Uterus (tissue), 2 donors: ENCODE measurements around the gene SLC49A3.

Experiments
- POLR2A ChIP-seq, 2 donors: fragments of 450-650 bp; IDR thresholded peaks; one replicate each; pipeline ENCODE4 v1.6.1; 2016; ENCODE audit warnings: antibody characterized with exemption in 2 of 2, mild to moderate bottlenecking in 1 of 2, moderate library complexity in 1 of 2
- TF ChIP-seq, protein P1 (sequence below), 4 experiments: fragments of 200-600 bp in 2 of 4; fragments of 450-650 bp in 2 of 4; sonication (generic) in 2 of 4; IDR thresholded peaks; one replicate each; pipeline ENCODE4 v1.5.1; 2016 to 2019; ENCODE audit warnings: antibody characterized with exemption in 4 of 4, mild to moderate bottlenecking in 2 of 4, moderate library complexity in 1 of 4

GRCh38 chr4:654871-655463, 34.0 kb downstream of the SLC49A3 start:
- TF ChIP-seq, protein P1, sequence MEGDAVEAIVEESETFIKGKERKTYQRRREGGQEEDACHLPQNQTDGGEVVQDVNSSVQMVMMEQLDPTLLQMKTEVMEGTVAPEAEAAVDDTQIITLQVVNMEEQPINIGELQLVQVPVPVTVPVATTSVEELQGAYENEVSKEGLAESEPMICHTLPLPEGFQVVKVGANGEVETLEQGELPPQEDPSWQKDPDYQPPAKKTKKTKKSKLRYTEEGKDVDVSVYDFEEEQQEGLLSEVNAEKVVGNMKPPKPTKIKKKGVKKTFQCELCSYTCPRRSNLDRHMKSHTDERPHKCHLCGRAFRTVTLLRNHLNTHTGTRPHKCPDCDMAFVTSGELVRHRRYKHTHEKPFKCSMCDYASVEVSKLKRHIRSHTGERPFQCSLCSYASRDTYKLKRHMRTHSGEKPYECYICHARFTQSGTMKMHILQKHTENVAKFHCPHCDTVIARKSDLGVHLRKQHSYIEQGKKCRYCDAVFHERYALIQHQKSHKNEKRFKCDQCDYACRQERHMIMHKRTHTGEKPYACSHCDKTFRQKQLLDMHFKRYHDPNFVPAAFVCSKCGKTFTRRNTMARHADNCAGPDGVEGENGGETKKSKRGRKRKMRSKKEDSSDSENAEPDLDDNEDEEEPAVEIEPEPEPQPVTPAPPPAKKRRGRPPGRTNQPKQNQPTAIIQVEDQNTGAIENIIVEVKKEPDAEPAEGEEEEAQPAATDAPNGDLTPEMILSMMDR (IDR thresholded peaks at IDR 0.05) = no peak
- TF ChIP-seq POLR2A (IDR thresholded peaks at IDR 0.05) = no peak
